ENCODE data around the gene SYNGAP1. TPM values are rescaled to one million over a fixed set of nuclear protein-coding genes. Genes with fewer than 3 reads are reported as not detected.

SYNGAP1 gene
- polyA plus RNA-seq, 1 of the 3 experiments (the other 2 are of a cell fraction): 8.8 TPM

- WGBS (ENCODE audit: low lambda C conversion rate): 82% methylated on average over 9 of the region's 9 CpGs
- no peak for DNase-seq
- Histone ChIP-seq H3K9me2 (no peaks in the 10 kb centered on the region), H3K4me2 (peak overlapping the region; percentile 94), H3K4me3 (ENCODE audit: low read depth in 2 of 2, low read length in 1 of 2) (peak overlapping the region; percentile 68 to 87; a peak in 2 of 4 replicates), H3F3A (replicated peaks; ENCODE audit: insufficient read depth) (peaks cover 26% of the 10 kb centered on the region), H3K9me3 (no peaks in the 10 kb centered on the region), H2AFZ (ENCODE audit: low read depth) (no peak overlapping the region), H3K36me3 (replicated peaks in 1 of 2; ENCODE audit: control insufficient read depth in 1 of 2, insufficient read depth in 2 of 2, low read length in 1 of 2) (peaks cover 18 to 42% of the 10 kb centered on the region in 2 experiments), H3K4me1 (ENCODE audit: control insufficient read depth in 1 of 2, insufficient read depth in 2 of 2, low read depth in 1 of 2, low read length in 1 of 2) (peaks cover 22 to 46% of the 10 kb centered on the region in 2 experiments), H3K9ac (peak overlapping the region; percentile 35; the same call in 1 of the 2 replicates), H3K27me3 (ENCODE audit: insufficient read depth) (no peaks in the 10 kb centered on the region), H3K79me2 (ENCODE audit: insufficient read depth) (peaks cover 66% of the 10 kb centered on the region), H3K27ac (ENCODE audit: low read depth in 2 of 2, low read length in 1 of 2) (peak overlapping the region in 1 of 2 experiments; percentile 91; a peak in 3 of 4 replicates), H4K20me1 (ENCODE audit: insufficient read depth) (0 out of 2 replicates have a peak, but pooled peaks cover 5% of the 10 kb centered on the region)
- no peak for TF ChIP-seq EZH2phosphoT487 (IDR thresholded peaks at IDR 0.05; ENCODE audit: borderline replicate concordance, low read depth)
- no peak for TF ChIP-seq RFX5 (IDR thresholded peaks at IDR 0.05; ENCODE audit: low read length)
- TF ChIP-seq MEF2A (IDR thresholded peaks at IDR 0.05; ENCODE audit: borderline replicate concordance, low read depth): no peak
- TF ChIP-seq FOXJ3 (CRISPR knock-in tag; IDR thresholded peaks at IDR 0.05): no peak
- no peak for TF ChIP-seq EP300 (IDR thresholded peaks at IDR 0.05; ENCODE audit: borderline replicate concordance in 1 of 2, low read depth in 1 of 2, low read length in 1 of 2)
- TF ChIP-seq, protein P1, sequence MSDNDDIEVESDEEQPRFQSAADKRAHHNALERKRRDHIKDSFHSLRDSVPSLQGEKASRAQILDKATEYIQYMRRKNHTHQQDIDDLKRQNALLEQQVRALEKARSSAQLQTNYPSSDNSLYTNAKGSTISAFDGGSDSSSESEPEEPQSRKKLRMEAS (IDR thresholded peaks at IDR 0.05; ENCODE audit: low read depth): no peak
- TF ChIP-seq JUND (IDR thresholded peaks at IDR 0.05): no peak
- no peak for TF ChIP-seq GATA2 (CRISPR knock-in tag; IDR thresholded peaks at IDR 0.05)
- TF ChIP-seq, protein P2, sequence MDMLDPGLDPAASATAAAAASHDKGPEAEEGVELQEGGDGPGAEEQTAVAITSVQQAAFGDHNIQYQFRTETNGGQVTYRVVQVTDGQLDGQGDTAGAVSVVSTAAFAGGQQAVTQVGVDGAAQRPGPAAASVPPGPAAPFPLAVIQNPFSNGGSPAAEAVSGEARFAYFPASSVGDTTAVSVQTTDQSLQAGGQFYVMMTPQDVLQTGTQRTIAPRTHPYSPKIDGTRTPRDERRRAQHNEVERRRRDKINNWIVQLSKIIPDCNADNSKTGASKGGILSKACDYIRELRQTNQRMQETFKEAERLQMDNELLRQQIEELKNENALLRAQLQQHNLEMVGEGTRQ (IDR thresholded peaks at IDR 0.05; ENCODE audit: borderline replicate concordance, low read depth, low read length): no peak
- no peak for TF ChIP-seq IRF3 (IDR thresholded peaks at IDR 0.05; ENCODE audit: low read depth, low read length)
- no peak for TF ChIP-seq RAD21 (IDR thresholded peaks at IDR 0.05; ENCODE audit: low read length)
- TF ChIP-seq CHD2 (IDR thresholded peaks at IDR 0.05; ENCODE audit: low read length, partially characterized antibody): no peak
- no peak for TF ChIP-seq SMC3 (IDR thresholded peaks at IDR 0.05; ENCODE audit: low read depth, low read length)
- no peak for TF ChIP-seq TEAD4 (IDR thresholded peaks at IDR 0.05; ENCODE audit: borderline replicate concordance, insufficient read depth)
- no peak for TF ChIP-seq FOXM1 (IDR thresholded peaks at IDR 0.05; ENCODE audit: low read depth)
- no peak for TF ChIP-seq TAF1 (IDR thresholded peaks at IDR 0.05; ENCODE audit: borderline replicate concordance, low read depth, low read length)
- ChIA-PET CTCF (interaction anchor here (1.1 kb wide), 1 partner anchor 11 kb away, joined by 3 read pairs; no protein-coding TSS in a partner anchor), POLR2A (no interaction called here)
Measured at GRCh38 chr6:33415831-33416230, 4.0 kb upstream of the SYNGAP1 start.

Measured in SK-N-SH (cell line).